Subcutaneous abdominal adipose tissue (tissue), 5 donors: Measurements from ENCODE around the gene NPC1L1.
A peak's percentile ranks its signal among the peaks of the same experiment; 100 is the strongest.

ENCODE experiments used
- H3K27ac ChIP-seq: one replicate; pipeline ENCODE4 v1.7.0; 2013; ENCODE audit warnings: low read depth, mild to moderate bottlenecking, inconsistent platforms, low read length, moderate library complexity
- H3K27me3 ChIP-seq, 5 donors: one replicate each; pipeline ENCODE4 v1.7.0; 2013; ENCODE audit warnings: low read length in 5 of 5, inconsistent platforms in 1 of 5; ENCODE audit not compliant: control insufficient read depth in 5 of 5, insufficient read depth in 4 of 5
- H3K36me3 ChIP-seq, 5 donors: one replicate each; pipeline ENCODE4 v1.7.0; 2013; ENCODE audit warnings: low read length in 5 of 5; ENCODE audit not compliant: control insufficient read depth in 5 of 5, insufficient read depth in 5 of 5
- H3K4me1 ChIP-seq, 5 donors: one replicate each; pipeline ENCODE4 v1.7.0; 2013; ENCODE audit warnings: low read length in 5 of 5, mild to moderate bottlenecking in 3 of 5, moderate library complexity in 1 of 5; ENCODE audit not compliant: control insufficient read depth in 5 of 5, insufficient read depth in 5 of 5
- H3K4me3 ChIP-seq, 5 donors: one replicate each; pipeline ENCODE4 v1.7.0; 2013; ENCODE audit warnings: low read length in 5 of 5, low read depth in 1 of 5
- H3K9ac ChIP-seq, 5 donors: one replicate each; pipeline ENCODE4 v1.7.0; 2013; ENCODE audit warnings: low read length in 5 of 5, mild to moderate bottlenecking in 4 of 5, moderate library complexity in 3 of 5
- H3K9me3 ChIP-seq, 5 donors: one replicate each; pipeline ENCODE4 v1.7.0; 2013; ENCODE audit warnings: low read length in 5 of 5; ENCODE audit not compliant: control insufficient read depth in 5 of 5
- donor health status: healthy.
- donor health status: healthy.
- donor health status: healthy.
- donor health status: healthy.
- donor health status: healthy.

NPC1L1 gene

DNA sequence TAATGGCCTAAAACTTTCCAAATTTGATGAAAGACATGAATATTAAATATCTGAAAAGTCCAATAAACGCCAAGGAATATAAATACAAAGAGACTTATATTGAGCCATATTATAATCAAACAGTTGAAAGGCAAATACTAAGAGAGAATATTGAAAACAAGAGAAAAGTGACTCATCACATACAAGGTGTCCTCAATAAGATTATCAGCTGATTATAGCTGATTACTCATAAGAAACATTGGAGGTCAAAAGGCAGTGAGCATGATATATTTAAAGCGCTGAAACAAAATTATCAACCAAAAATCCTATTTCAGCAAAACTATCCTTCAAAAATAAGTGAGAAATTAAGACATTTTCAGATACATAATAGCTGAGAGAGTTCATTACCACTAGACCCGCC lies 7.8 kb upstream of the NPC1L1 start:
- Histone ChIP-seq H3K4me3 (no peak overlapping the region), H3K27ac (no peak overlapping the region), H3K9ac (no peak overlapping the region), H3K36me3 (no peaks in the 10 kb centered on the region), H3K9me3 (no peaks in the 10 kb centered on the region), H3K4me1 (no peaks in the 10 kb centered on the region), H3K27me3 (no peaks in the 10 kb centered on the region)

DNA sequence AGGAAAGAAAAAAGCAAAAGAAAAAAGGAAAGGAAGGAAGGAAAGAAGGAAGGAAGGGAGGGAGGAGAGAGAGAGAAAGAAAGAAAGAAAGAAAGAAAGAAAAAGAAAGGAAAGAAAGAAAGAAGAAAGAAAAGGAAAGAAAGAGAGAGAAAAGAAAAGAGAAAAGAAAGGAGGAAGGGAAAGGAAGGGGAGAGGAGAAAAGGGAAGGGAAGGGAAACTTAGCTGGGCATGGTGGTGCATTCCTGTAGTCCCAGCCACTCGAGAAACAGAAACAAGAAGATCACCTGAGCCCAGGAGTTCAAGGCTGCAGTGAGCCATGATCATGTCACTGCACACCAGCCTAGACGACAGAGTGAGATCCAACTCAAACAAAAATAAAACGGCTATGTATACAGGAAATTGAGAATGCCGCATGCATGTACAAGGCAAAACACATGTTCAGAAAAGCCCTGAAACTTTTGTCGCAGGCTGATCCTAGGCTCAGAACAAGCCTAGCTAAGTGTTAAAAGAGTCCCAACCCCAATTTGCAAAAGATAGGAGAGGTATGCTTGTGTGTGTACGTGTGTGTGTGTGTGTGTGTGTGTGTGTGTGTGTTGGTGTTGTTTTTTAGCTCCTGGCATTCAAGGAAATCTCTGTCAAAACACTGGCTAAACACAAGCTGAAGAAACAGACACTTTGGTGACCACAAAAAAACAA lies 6.6 kb upstream of the NPC1L1 start:
- peaks cover 1 to 6% (median 5%) of the 10 kb centered on the region in 5 donors for H3K4me1 ChIP-seq
- no peak overlapping the region for H3K27ac ChIP-seq

DNA sequence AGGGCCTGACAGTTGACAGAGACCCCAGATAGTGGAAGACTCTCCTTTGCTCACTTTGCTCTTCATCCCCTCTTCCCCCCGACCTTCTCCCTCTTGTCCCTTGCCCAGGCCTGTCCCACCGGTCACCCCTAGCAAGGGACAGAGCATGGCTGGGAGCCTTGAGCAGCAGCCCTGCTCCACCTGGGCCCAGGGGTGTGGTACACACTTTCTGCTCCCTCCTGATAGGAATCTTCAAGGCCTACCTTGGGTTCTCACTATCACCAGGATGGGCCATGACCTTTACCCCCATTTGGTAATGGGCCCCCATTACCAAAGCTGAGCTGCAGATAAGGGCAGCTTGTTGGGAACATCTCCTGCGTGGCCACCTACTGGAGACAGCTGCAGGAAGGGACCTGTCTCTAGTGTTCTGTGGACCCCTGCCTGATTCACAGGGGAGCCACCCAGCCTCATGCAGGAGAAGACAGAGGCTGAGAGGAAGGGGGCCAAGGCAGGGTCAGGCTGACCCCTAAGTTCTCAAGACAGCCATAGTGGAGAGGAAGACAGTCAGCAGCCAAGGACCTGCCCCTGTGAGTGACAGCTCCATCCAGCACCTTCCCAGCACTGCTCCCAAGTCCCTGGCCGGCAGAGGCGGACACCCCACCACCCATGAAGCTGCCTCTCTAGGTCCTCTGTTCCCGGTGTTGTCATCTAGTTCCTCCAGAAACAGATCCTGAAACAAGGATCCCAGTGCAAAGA lies 913 bp upstream of the NPC1L1 start:
- H3K4me3 ChIP-seq = no peak overlapping the region
- no peaks in the 10 kb centered on the region for H3K36me3 ChIP-seq
- H3K27ac ChIP-seq = peak overlapping the region; percentile 79
- no peaks in the 10 kb centered on the region for H3K27me3 ChIP-seq
- no peaks in the 10 kb centered on the region for H3K9me3 ChIP-seq
- H3K4me1 ChIP-seq = peaks cover 1 to 62% (median 39%) of the 10 kb centered on the region in 5 donors
- no peak overlapping the region for H3K9ac ChIP-seq

More for the DNA sequence above, 6.6 kb upstream of the NPC1L1 start:
- Histone ChIP-seq H3K9me3 (no peaks in the 10 kb centered on the region), H3K27me3 (no peaks in the 10 kb centered on the region), H3K9ac (no peak overlapping the region), H3K4me3 (no peak overlapping the region), H3K36me3 (no peaks in the 10 kb centered on the region)

DNA sequence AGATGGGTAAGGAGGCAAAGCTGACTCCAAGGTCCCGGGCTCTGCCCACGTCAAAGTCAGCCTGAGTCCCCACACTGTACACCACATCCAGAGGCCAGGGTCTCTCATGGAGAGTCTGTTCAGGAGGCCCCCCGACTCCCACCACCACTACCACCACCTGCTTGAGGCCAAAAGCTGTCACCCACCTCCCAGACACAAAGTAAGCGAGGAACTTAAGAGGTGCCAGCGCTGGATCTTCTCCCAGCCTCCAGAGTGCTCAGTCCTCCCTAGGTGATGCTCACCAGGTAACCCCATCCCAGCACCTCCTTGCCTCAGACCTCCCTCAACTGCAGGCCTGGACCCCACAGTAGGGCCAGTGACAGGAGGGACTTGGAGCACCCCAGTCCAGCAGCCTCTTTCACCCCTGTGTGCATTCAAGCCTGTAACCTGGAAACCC lies 520 bp downstream of the NPC1L1 start:
- Histone ChIP-seq H3K9ac (no peak overlapping the region), H3K36me3 (no peaks in the 10 kb centered on the region), H3K4me3 (no peak overlapping the region), H3K4me1 (peaks cover 1 to 63% (median 39%) of the 10 kb centered on the region in 5 donors), H3K27ac (peak overlapping the region; percentile 79), H3K9me3 (no peaks in the 10 kb centered on the region), H3K27me3 (no peaks in the 10 kb centered on the region)

DNA sequence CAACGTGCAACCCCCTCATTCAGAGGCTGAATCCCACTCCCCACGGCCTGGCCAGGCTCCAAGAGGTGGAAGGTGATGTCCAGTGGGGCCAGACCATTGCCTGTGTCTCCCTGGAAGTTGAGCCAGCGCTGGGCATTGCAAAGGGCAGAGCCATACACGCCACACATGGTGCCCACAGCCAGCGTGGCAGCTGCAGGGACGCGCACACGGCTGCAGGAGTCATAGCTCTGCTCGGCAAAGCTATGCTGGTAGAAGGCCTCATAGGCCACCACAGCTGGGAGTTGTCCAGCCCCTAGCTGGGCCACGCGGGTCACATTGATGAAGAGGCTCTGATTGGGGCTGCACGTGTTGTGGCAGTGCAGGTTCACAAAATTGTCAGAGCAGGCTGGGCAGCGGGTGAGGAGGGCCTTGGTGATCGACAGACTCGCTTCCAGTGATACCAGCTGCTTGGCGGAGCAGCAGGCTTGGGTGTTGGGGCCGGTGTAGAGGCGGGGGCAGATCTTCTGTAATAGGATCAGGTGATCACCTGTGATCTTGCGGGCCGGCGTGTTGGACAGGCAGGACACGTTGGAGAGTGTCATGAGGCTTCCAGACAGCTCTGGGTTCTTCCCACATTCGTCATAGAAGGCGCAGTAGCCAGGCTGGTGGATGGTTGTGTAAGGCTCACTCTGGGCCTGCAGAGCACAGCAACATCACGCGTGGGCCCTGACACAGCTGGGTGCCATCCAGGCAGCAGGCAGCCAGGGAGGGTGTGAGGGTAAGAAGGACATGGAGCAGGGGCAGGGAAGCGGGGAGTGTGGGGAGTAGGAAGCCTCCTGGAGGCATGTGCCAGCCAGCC lies 1.2 kb downstream of the NPC1L1 start:
- no peaks in the 10 kb centered on the region for H3K36me3 ChIP-seq
- no peak overlapping the region for H3K9ac ChIP-seq
- no peak overlapping the region for H3K4me3 ChIP-seq
- no peaks in the 10 kb centered on the region for H3K27me3 ChIP-seq
- H3K4me1 ChIP-seq = peaks cover 1 to 63% (median 39%) of the 10 kb centered on the region in 5 donors
- no peaks in the 10 kb centered on the region for H3K9me3 ChIP-seq
- peak overlapping the region; percentile 79 for H3K27ac ChIP-seq

DNA sequence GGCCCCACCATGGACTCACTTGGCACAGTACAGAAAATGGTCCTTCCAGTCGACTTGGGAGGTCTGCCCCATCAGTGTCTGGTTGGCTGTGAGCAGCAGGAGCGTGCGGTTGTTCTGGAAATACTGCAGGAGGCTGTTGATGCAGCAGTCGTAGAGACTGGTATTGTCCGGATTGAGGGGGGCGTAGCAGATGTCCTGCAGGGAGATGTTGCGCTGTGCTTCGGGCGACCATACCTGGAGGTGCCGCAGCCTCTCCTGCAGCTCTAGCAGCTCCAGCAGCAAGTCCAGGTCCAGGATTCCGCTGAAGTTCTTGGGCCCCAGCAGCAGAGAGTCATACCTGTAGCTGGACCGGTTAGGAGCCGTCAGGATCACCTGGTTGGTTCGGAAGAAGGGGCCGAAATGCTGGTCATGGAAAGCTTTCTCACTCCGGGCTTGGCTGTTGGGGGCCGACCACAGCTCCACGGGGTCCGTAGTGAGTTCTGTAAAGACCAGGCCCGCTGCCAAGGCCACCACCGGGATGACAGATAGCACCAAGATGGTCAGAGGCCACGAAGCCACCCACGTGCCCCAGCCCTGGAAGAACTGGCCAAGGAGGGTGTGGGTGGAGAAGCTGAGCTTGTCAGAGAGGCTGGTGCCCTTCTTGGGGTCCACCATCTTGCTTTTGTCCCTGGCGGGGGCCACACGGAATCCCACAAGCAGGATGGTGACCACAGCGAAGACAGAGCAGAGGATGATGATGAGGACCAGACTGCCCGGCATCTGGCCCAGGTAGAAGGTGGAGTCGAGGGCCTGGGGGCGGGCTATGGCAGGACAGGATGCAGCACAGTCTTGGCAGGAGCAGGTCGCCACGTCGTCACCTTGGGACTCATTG lies 2.1 kb downstream of the NPC1L1 start:
- H3K4me3 ChIP-seq = no peak overlapping the region

DNA sequence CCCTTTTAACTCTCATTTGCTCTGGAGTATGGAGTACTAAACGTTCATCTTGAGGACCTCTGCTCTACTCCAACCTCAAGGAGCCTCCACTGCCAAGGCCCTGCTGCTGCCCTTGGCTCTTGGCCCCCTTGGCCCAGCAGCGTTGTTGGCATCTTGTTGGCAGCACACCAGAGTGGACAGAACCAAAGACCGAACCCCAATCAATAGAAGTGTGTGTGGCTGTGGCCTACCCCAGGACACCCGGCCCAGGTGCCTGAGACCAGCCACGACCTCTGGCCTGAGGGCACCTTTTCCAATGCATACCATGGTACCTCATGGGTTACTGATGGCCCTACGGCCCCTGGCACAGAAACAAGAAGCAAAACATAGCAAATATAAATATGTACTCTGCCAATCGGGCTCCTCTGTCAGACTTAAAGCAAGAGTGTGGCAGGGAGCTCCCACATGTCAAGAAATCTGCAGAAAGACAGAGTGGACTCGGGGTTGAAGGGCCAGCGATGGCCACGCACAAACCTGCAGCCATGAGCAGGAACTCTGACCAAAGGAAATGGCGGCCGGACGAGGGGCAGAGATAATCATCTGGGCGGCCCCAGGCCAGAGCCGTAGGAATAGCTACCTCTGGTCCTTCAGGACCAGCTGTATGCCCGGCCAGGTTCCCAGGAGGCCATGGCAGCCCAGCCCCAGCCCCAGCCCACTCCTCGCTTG lies 2.9 kb downstream of the NPC1L1 start:
- H3K4me3 ChIP-seq = no peak overlapping the region
- no peaks in the 10 kb centered on the region for H3K27me3 ChIP-seq
- H3K4me1 ChIP-seq = peaks cover 0 to 68% (median 39%) of the 10 kb centered on the region in 5 donors
- no peaks in the 10 kb centered on the region for H3K9me3 ChIP-seq
- peak overlapping the region; percentile 74 for H3K27ac ChIP-seq
- no peak overlapping the region for H3K9ac ChIP-seq
- no peaks in the 10 kb centered on the region for H3K36me3 ChIP-seq

More for the DNA sequence above, 2.1 kb downstream of the NPC1L1 start:
- Histone ChIP-seq H3K9ac (no peak overlapping the region), H3K4me1 (peaks cover 1 to 63% (median 39%) of the 10 kb centered on the region in 5 donors), H3K27me3 (no peaks in the 10 kb centered on the region), H3K9me3 (no peaks in the 10 kb centered on the region), H3K36me3 (no peaks in the 10 kb centered on the region), H3K27ac (peak overlapping the region; percentile 79)

DNA sequence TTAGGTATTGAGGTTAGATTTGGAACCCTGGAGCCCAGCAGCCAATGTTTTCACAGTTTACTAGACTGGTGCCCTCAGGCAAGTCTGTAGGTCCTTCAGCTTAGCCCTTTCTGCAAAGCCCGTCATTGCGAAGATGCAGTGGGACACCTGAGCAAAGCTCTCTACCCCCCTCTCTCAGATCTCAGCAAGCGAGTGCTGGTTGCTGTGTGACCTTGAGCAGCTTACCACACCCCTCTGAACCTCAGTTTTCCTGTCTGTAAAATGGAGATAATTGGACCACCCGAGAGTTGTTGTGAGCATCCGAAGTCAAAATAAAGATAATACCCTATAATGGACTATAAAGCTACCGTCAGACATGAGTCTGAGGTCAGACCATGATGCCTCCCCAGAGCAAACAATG lies 3.7 kb downstream of the NPC1L1 start:
- H3K27me3 ChIP-seq = no peaks in the 10 kb centered on the region
- no peaks in the 10 kb centered on the region for H3K36me3 ChIP-seq
- H3K4me1 ChIP-seq = peaks cover 0 to 60% (median 31%) of the 10 kb centered on the region in 5 donors
- no peak overlapping the region for H3K9ac ChIP-seq
- no peaks in the 10 kb centered on the region for H3K9me3 ChIP-seq
- no peak overlapping the region for H3K4me3 ChIP-seq
- H3K27ac ChIP-seq = peak overlapping the region; percentile 74

DNA sequence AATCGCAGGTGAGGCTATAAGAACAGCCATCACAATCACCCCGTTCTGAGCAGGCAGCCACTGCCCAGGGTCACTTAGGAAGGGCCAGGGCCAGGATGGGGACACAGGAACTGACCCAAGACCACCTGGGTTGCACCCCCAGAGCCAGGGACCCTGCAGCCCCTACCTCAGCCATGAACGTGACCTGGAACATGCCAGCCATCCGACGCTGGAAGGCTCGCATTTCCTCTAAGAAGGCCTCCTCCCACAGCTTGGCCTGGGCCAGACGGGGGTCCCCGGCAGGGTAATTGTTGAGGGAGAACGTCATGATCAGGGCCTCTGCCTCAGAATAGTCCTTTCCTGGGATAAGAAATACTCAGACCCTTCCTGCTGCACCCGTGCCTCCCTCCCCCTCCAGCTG lies 5.0 kb downstream of the NPC1L1 start:
- H3K4me1 ChIP-seq = peaks cover 0 to 47% (median 25%) of the 10 kb centered on the region in 5 donors

More for the DNA sequence above, 5.0 kb downstream of the NPC1L1 start:
- Histone ChIP-seq H3K9ac (no peak overlapping the region), H3K36me3 (no peaks in the 10 kb centered on the region), H3K27ac (no peak overlapping the region), H3K27me3 (no peaks in the 10 kb centered on the region), H3K9me3 (no peaks in the 10 kb centered on the region), H3K4me3 (no peak overlapping the region)
